ENCODE results near the gene CNTNAP2.

The CNTNAP2 gene

GRCh38 chr7:147436718-147437117 lies 1320.1 kb downstream of the CNTNAP2 start:
- no peak for DNase-seq
- Mint-ChIP-seq H3K4me3 (no peak overlapping the region), H3K4me1 (no peaks in the 10 kb centered on the region), H3K27me3 (no peaks in the 10 kb centered on the region), H3K27ac (no peak overlapping the region), H3K36me3 (no peaks in the 10 kb centered on the region), H3K9me3 (peaks cover 11 to 13% of the 10 kb centered on the region in 2 donors)
- ATAC-seq (replicated peaks), result no peak

GRCh38 chr7:147438216-147438615 lies 1321.6 kb downstream of the CNTNAP2 start:
- Mint-ChIP-seq H3K4me1 (no peaks in the 10 kb centered on the region), H3K27me3 (no peaks in the 10 kb centered on the region), H3K36me3 (peaks cover 0 to 2% of the 10 kb centered on the region in 2 donors), H3K27ac (no peak overlapping the region), H3K9me3 (peaks cover 17 to 18% of the 10 kb centered on the region in 2 donors), H3K4me3 (no peak overlapping the region)
- DNase-seq (no peak), ATAC-seq (replicated peaks) (no peak)

GRCh38 chr7:147443942-147444341 lies 1327.3 kb downstream of the CNTNAP2 start:
- H3K27ac Mint-ChIP-seq, result no peak overlapping the region
- ATAC-seq (replicated peaks) (no peak), DNase-seq (no peak)
- peaks cover 0 to 2% of the 10 kb centered on the region in 2 donors for H3K36me3 Mint-ChIP-seq
- H3K9me3 Mint-ChIP-seq, result peaks cover 18 to 22% of the 10 kb centered on the region in 2 donors
- H3K4me1 Mint-ChIP-seq, result no peaks in the 10 kb centered on the region
- H3K27me3 Mint-ChIP-seq, result no peaks in the 10 kb centered on the region
- H3K4me3 Mint-ChIP-seq, result no peak overlapping the region

GRCh38 chr7:147452816-147453215 lies 1336.2 kb downstream of the CNTNAP2 start:
- H3K9me3 Mint-ChIP-seq, result peaks cover 0 to 4% of the 10 kb centered on the region in 2 donors
- no peaks in the 10 kb centered on the region for H3K4me1 Mint-ChIP-seq
- H3K27ac Mint-ChIP-seq, result no peak overlapping the region
- no peaks in the 10 kb centered on the region for H3K36me3 Mint-ChIP-seq
- ATAC-seq (replicated peaks), result no peak
- H3K27me3 Mint-ChIP-seq, result no peaks in the 10 kb centered on the region
- no peak overlapping the region for H3K4me3 Mint-ChIP-seq
- no peak for DNase-seq

- no peaks in the 10 kb centered on the region for H3K4me1 Mint-ChIP-seq
- H3K9me3 Mint-ChIP-seq, result peaks cover 2 to 8% of the 10 kb centered on the region in 2 donors
- H3K4me3 Mint-ChIP-seq, result no peak overlapping the region
- H3K27me3 Mint-ChIP-seq, result no peaks in the 10 kb centered on the region
- ATAC-seq (replicated peaks) (no peak), DNase-seq (no peak)
- H3K27ac Mint-ChIP-seq, result no peak overlapping the region
- no peaks in the 10 kb centered on the region for H3K36me3 Mint-ChIP-seq
Measured at GRCh38 chr7:147465223-147465622, 1348.6 kb downstream of the CNTNAP2 start.

- Mint-ChIP-seq H3K27me3 (no peaks in the 10 kb centered on the region), H3K4me1 (no peaks in the 10 kb centered on the region), H3K27ac (no peak overlapping the region), H3K4me3 (no peak overlapping the region), H3K9me3 (peaks cover 7 to 15% of the 10 kb centered on the region in 2 donors), H3K36me3 (no peaks in the 10 kb centered on the region)
- no peak for ATAC-seq (replicated peaks)
- DNase-seq, result no peak
Measured at GRCh38 chr7:147472556-147472955, 1356.0 kb downstream of the CNTNAP2 start.

- Mint-ChIP-seq H3K4me3 (no peak overlapping the region), H3K27me3 (no peaks in the 10 kb centered on the region), H3K4me1 (no peaks in the 10 kb centered on the region), H3K27ac (no peak overlapping the region), H3K36me3 (no peaks in the 10 kb centered on the region), H3K9me3 (peaks cover 7 to 15% of the 10 kb centered on the region in 2 donors)
- ATAC-seq (replicated peaks) (no peak), DNase-seq (no peak)
Measured at GRCh38 chr7:147474862-147475261, 1358.3 kb downstream of the CNTNAP2 start.

GRCh38 chr7:147477526-147477925 lies 1360.9 kb downstream of the CNTNAP2 start:
- Mint-ChIP-seq H3K36me3 (no peaks in the 10 kb centered on the region), H3K27ac (no peak overlapping the region), H3K4me3 (no peak overlapping the region), H3K27me3 (no peaks in the 10 kb centered on the region), H3K4me1 (no peaks in the 10 kb centered on the region), H3K9me3 (peaks cover 0 to 4% of the 10 kb centered on the region in 2 donors)
- ATAC-seq (replicated peaks) (no peak), DNase-seq (no peak)

GRCh38 chr7:147478796-147479195 lies 1362.2 kb downstream of the CNTNAP2 start:
- Mint-ChIP-seq H3K9me3 (peaks cover 1 to 6% of the 10 kb centered on the region in 2 donors), H3K27ac (no peak overlapping the region), H3K36me3 (no peaks in the 10 kb centered on the region), H3K27me3 (no peaks in the 10 kb centered on the region), H3K4me1 (no peaks in the 10 kb centered on the region), H3K4me3 (no peak overlapping the region)
- ATAC-seq (replicated peaks) (no peak), DNase-seq (no peak)

GRCh38 chr7:147483634-147484292 lies 1367.2 kb downstream of the CNTNAP2 start:
- no peaks in the 10 kb centered on the region for H3K36me3 Mint-ChIP-seq
- H3K27ac Mint-ChIP-seq, result no peak overlapping the region
- H3K4me1 Mint-ChIP-seq, result no peaks in the 10 kb centered on the region
- H3K4me3 Mint-ChIP-seq, result no peak overlapping the region
- no peak for DNase-seq
- peaks cover 3 to 8% of the 10 kb centered on the region in 2 donors for H3K9me3 Mint-ChIP-seq
- ATAC-seq (replicated peaks), result no peak
- H3K27me3 Mint-ChIP-seq, result no peaks in the 10 kb centered on the region

GRCh38 chr7:147485660-147486210 lies 1369.1 kb downstream of the CNTNAP2 start:
- ATAC-seq (replicated peaks), result no peak

GRCh38 chr7:147492606-147493005 lies 1376.0 kb downstream of the CNTNAP2 start:
- H3K27me3 Mint-ChIP-seq, result no peaks in the 10 kb centered on the region
- no peak overlapping the region for H3K27ac Mint-ChIP-seq
- H3K4me3 Mint-ChIP-seq, result no peak overlapping the region
- no peaks in the 10 kb centered on the region for H3K4me1 Mint-ChIP-seq
- H3K9me3 Mint-ChIP-seq, result peaks cover 4 to 7% of the 10 kb centered on the region in 2 donors
- no peaks in the 10 kb centered on the region for H3K36me3 Mint-ChIP-seq
- DNase-seq, result no peak
- ATAC-seq (replicated peaks), result no peak

More at GRCh38 chr7:147485660-147486210, 1369.1 kb downstream of the CNTNAP2 start:
- H3K27me3 Mint-ChIP-seq, result no peaks in the 10 kb centered on the region
- H3K4me1 Mint-ChIP-seq, result no peaks in the 10 kb centered on the region
- DNase-seq, result no peak
- H3K36me3 Mint-ChIP-seq, result no peaks in the 10 kb centered on the region
- peaks cover 3 to 8% of the 10 kb centered on the region in 2 donors for H3K9me3 Mint-ChIP-seq
- no peak overlapping the region for H3K27ac Mint-ChIP-seq
- H3K4me3 Mint-ChIP-seq, result no peak overlapping the region

- ATAC-seq (replicated peaks) (no peak), DNase-seq (no peak)
- Mint-ChIP-seq H3K4me3 (no peak overlapping the region), H3K27me3 (no peaks in the 10 kb centered on the region), H3K36me3 (no peaks in the 10 kb centered on the region), H3K9me3 (peaks cover 2 to 7% of the 10 kb centered on the region in 2 donors), H3K4me1 (no peaks in the 10 kb centered on the region), H3K27ac (no peak overlapping the region)
Measured at GRCh38 chr7:147496209-147496608, 1379.6 kb downstream of the CNTNAP2 start.

GRCh38 chr7:147497246-147497645 lies 1380.6 kb downstream of the CNTNAP2 start:
- Mint-ChIP-seq H3K36me3 (no peaks in the 10 kb centered on the region), H3K4me1 (no peaks in the 10 kb centered on the region), H3K27me3 (no peaks in the 10 kb centered on the region), H3K9me3 (peaks cover 1 to 7% of the 10 kb centered on the region in 2 donors), H3K27ac (no peak overlapping the region), H3K4me3 (no peak overlapping the region)
- DNase-seq (no peak), ATAC-seq (replicated peaks) (no peak)

- H3K36me3 Mint-ChIP-seq, result no peaks in the 10 kb centered on the region
- H3K4me1 Mint-ChIP-seq, result no peaks in the 10 kb centered on the region
- peak in 1 of 2 donors; percentile 53 for ATAC-seq (replicated peaks)
- no peak overlapping the region for H3K27ac Mint-ChIP-seq
- H3K27me3 Mint-ChIP-seq, result no peaks in the 10 kb centered on the region
- H3K4me3 Mint-ChIP-seq, result no peak overlapping the region
- DNase-seq, result no peak
- H3K9me3 Mint-ChIP-seq, result peaks cover 1 to 7% of the 10 kb centered on the region in 2 donors
Measured at GRCh38 chr7:147498081-147498480, 1381.5 kb downstream of the CNTNAP2 start.

Measured in stimulated activated naive B cell treated with anti-CD40 and anti-IgM and Interleukin-4, amounts not matched to agents 10 μg/mL and 1 μg/mL and 100 μg/mL, for 72 hours (primary cell).